Upper lobe of left lung (tissue), 6 donors: ENCODE measurements around the gene P2RX7. TPM values are rescaled to one million over a fixed set of nuclear protein-coding genes. Genes with fewer than 3 reads are reported as not detected.

Source experiments
- ATAC-seq, 2 donors: fragments of 200-7000 bp; cut with Tn5 transposase; one replicate each; pipeline ENCODE4 v1.9.1; 2022; ENCODE audit warnings: mild to moderate bottlenecking in 2 of 2, moderate library complexity in 2 of 2; ENCODE audit not compliant: low FRiP score in 2 of 2
- DNase-seq, 2 donors: peaks; one replicate each; pipeline ENCODE4 v3.0.0-alpha.2; 2019 to 2020
- H3K27ac ChIP-seq, 4 donors: fragments of 200-600 bp; sonication (generic); one replicate each; pipeline ENCODE4 v1.5.1; 2016 to 2019
- H3K27me3 ChIP-seq, 4 donors: fragments of 200-600 bp; sonication (generic); one replicate each; pipeline ENCODE4 v1.5.1; 2017 to 2019
- H3K36me3 ChIP-seq, 4 donors: fragments of 200-600 bp; sonication (generic); one replicate each; pipeline ENCODE4 v1.5.1; 2016 to 2019
- H3K4me1 ChIP-seq, 4 donors: fragments of 200-600 bp; sonication (generic); one replicate each; pipeline ENCODE4 v1.5.1; 2018 to 2019
- H3K4me3 ChIP-seq, 4 donors: fragments of 200-600 bp; sonication (generic); one replicate each; pipeline ENCODE4 v1.5.1; 2017 to 2019; ENCODE audit warnings: mild to moderate bottlenecking in 2 of 4, moderate library complexity in 1 of 4
- H3K9me3 ChIP-seq, 4 donors: fragments of 200-600 bp; sonication (generic); one replicate each; pipeline ENCODE4 v1.5.1; 2018 to 2019
- EP300 ChIP-seq, 4 donors: sonication (generic); formaldehyde crosslinking; IDR thresholded peaks; one replicate each; pipeline ENCODE4 v1.5.1; 2017; ENCODE audit warnings: antibody characterized with exemption in 4 of 4, control low read depth in 2 of 4
- POLR2A ChIP-seq, 4 donors: fragments of 450-650 bp; IDR thresholded peaks; one replicate each; pipeline ENCODE4 v1.5.1; 2016 to 2017; ENCODE audit warnings: antibody characterized with exemption in 4 of 4, mild to moderate bottlenecking in 2 of 4
- POLR2AphosphoS5 ChIP-seq, 2 donors: sonication (generic); formaldehyde crosslinking; IDR thresholded peaks; one replicate each; pipeline ENCODE4 v1.5.1; 2017; ENCODE audit warnings: antibody characterized with exemption in 2 of 2
- WGBS, 2 donors: methylation state at CpG; one replicate each; pipeline ENCODE4 v1.1.5; 2017 to 2018; 5-methylcytosine and 5-hydroxymethylcytosine counted together
- total RNA-seq, 6 donors: library from RNA; depleted of rRNA in 4 of 6; stranded (reverse); fragments of >200 nt in 4 of 6; gene quantifications; one replicate each; pipeline versions ENCODE4 v1.1.0 to v1.2.1, GENCODE V29; 2016 to 2021
- TF ChIP-seq, protein P1 (sequence below), 6 experiments: fragments of 450-650 bp in 4 of 6; fragments of 200-600 bp in 2 of 6; sonication (generic) in 2 of 6; IDR thresholded peaks; one replicate each; pipeline ENCODE4 v1.5.1; 2016 to 2019; ENCODE audit warnings: antibody characterized with exemption in 6 of 6
- donor health status: DM: no; HTN: no; CAD: no; lungs with moderate emphysema.
- donor health status: DM: no; HTN: yes; CAD: no; lungs with severe emphysema.

The P2RX7 gene
- total RNA-seq, 6 donors from 2014 or later = 8.2 to 37.1 (median 15.4) TPM

DNA sequence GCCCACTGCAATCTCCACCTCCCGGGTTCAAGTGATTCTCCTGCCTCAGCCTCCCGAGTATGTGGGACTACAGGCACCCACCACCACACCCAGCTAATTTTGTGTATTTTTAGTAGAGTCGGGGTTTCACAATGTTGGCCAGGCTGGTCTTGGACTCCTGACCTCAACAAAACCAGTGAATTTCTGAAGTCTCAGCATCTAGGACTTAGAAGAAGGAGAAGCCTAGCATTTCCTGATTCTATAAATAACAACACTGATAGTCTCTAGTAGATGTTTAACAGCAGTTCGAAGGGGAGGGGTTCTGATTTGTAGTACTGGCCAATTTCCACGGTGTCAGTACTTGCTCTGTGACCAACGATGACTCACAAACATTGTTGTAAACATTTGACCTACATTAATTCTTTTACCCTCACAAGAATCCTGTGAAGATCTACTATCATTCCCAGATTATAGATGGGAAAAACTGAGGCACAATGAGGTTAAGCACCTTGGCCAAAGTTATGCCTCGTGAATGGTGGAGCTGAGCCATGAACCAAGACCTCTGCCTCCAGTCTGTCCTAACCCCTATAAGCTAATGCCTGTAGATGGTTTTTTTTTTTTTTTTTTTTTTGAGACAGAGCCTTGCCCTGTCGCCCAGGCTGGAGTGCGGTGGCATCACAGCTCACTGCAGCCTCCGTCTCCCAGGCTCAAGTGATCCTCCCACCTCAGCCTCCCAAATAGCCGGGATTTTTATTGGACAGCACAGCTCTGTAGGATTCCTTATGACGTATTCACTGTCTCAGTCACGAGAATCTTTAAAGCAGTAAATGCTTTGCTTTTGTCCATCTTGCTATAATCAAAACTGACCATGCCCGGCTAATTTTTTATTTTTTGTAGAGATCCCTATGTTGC, 82.4 kb downstream of the P2RX7 start:
- 60 to 67% methylated on average over 11 to 14 of the region's 14 CpGs for WGBS, 2 donors
- H3K27ac ChIP-seq = peak overlapping the region; percentile 50 to 81 (median 70)
- H3K4me3 ChIP-seq = no peak overlapping the region

DNA sequence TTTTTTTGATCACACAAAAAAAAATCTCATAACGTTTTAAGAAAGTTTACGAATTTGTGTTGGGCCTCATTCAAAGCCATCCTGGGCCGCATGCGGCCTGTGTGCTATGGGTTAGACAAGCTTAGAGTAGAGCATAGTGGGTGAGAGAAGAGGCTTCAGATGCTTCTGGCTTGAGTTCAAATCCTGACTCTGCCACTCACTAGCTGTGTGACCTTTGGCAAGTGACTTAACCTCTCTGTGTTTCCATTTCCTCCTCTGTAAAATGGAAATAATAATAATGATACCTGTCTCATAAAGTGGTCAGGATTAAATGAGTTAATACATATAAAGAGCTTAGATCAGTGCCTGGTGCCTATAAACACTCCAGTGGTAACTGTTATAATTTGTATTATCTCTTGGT, 83.4 kb downstream of the P2RX7 start:
- DNase-seq (no peak), ATAC-seq (no peak)
- Histone ChIP-seq H3K4me1 (peaks cover 15 to 25% (median 21%) of the 10 kb centered on the region in 4 donors), H3K27me3 (no peaks in the 10 kb centered on the region), H3K9me3 (no peaks in the 10 kb centered on the region), H3K36me3 (peaks cover 0 to 32% (median 5%) of the 10 kb centered on the region in 4 donors), H3K27ac (no peak overlapping the region), H3K4me3 (no peak overlapping the region)
- TF ChIP-seq POLR2A (IDR thresholded peaks at IDR 0.05) (no peak), POLR2AphosphoS5 (IDR thresholded peaks at IDR 0.05) (no peak), EP300 (IDR thresholded peaks at IDR 0.05) (no peak)
- TF ChIP-seq, protein P1, sequence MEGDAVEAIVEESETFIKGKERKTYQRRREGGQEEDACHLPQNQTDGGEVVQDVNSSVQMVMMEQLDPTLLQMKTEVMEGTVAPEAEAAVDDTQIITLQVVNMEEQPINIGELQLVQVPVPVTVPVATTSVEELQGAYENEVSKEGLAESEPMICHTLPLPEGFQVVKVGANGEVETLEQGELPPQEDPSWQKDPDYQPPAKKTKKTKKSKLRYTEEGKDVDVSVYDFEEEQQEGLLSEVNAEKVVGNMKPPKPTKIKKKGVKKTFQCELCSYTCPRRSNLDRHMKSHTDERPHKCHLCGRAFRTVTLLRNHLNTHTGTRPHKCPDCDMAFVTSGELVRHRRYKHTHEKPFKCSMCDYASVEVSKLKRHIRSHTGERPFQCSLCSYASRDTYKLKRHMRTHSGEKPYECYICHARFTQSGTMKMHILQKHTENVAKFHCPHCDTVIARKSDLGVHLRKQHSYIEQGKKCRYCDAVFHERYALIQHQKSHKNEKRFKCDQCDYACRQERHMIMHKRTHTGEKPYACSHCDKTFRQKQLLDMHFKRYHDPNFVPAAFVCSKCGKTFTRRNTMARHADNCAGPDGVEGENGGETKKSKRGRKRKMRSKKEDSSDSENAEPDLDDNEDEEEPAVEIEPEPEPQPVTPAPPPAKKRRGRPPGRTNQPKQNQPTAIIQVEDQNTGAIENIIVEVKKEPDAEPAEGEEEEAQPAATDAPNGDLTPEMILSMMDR (IDR thresholded peaks at IDR 0.05) = no peak
- 95 to 96% methylated on average over 4 of the region's 4 CpGs for WGBS, 2 donors

More for the DNA sequence above, 82.4 kb downstream of the P2RX7 start:
- peak; percentile 76 to 80 for ATAC-seq
- Histone ChIP-seq H3K27me3 (no peaks in the 10 kb centered on the region), H3K9me3 (no peaks in the 10 kb centered on the region), H3K36me3 (peaks cover 0 to 26% (median 5%) of the 10 kb centered on the region in 4 donors), H3K4me1 (peaks cover 15 to 34% (median 26%) of the 10 kb centered on the region in 4 donors)
- no peak for DNase-seq
- TF ChIP-seq, protein P1 (IDR thresholded peaks at IDR 0.05) = no peak
- no peak for TF ChIP-seq EP300 (IDR thresholded peaks at IDR 0.05)
- TF ChIP-seq POLR2AphosphoS5 (IDR thresholded peaks at IDR 0.05) = peak in 1 of 2 donors; percentile 44

DNA sequence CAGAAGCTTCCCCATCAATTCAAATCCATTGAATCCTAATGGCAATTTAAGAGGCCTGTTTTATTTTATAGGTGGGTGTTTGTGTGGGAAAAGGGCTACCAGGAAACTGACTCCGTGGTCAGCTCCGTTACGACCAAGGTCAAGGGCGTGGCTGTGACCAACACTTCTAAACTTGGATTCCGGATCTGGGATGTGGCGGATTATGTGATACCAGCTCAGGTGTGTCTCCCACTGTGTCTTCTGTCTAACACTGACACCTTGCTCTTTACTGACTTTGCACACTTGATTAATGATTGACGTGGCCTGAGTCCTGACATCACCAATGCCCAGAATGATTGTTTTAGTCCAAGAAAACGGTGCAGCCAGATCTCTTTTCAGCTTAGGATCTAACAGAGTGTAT, 84.4 kb downstream of the P2RX7 start:
- 74 to 85% methylated on average over 8 of the region's 8 CpGs for WGBS, 2 donors
- no peak for TF ChIP-seq POLR2AphosphoS5 (IDR thresholded peaks at IDR 0.05)
- TF ChIP-seq POLR2A (IDR thresholded peaks at IDR 0.05) = no peak
- TF ChIP-seq EP300 (IDR thresholded peaks at IDR 0.05) = no peak
- TF ChIP-seq, protein P1 (IDR thresholded peaks at IDR 0.05) = no peak

DNA sequence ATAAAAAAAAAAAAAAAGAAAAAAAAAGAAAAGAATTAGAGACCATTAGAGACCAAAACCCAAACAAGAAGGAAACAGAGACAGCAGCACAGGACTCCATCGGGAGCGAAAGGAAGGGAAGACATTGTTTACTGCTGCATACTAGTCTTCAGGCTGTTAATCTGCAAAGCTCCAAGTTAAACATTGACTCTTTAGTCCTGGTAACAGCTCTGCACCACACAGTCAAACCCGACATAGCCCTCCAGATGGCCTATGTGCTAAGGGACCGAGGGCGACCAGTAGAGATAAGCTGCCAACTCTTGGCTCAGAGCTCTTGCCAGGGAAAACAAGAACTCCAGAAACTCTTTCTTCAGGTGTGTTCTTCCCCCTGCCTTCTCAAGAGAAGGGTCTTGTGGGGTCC, 85.1 kb downstream of the P2RX7 start:
- H3K36me3 ChIP-seq = peaks cover 0 to 49% (median 9%) of the 10 kb centered on the region in 4 donors
- H3K4me3 ChIP-seq = no peak overlapping the region

More for the DNA sequence above, 84.4 kb downstream of the P2RX7 start:
- Histone ChIP-seq H3K27me3 (no peaks in the 10 kb centered on the region), H3K9me3 (no peaks in the 10 kb centered on the region), H3K36me3 (peaks cover 0 to 42% (median 7%) of the 10 kb centered on the region in 4 donors), H3K4me3 (no peak overlapping the region), H3K27ac (no peak overlapping the region), H3K4me1 (peaks cover 11 to 20% (median 16%) of the 10 kb centered on the region in 4 donors)
- no peak for ATAC-seq
- no peak for DNase-seq

More for the DNA sequence above, 85.1 kb downstream of the P2RX7 start:
- WGBS, 2 donors = 81 to 89% methylated on average over 5 of the region's 5 CpGs
- H3K27ac ChIP-seq = no peak overlapping the region
- no peak for ATAC-seq
- H3K9me3 ChIP-seq = no peaks in the 10 kb centered on the region
- TF ChIP-seq POLR2A (IDR thresholded peaks at IDR 0.05) (no peak), EP300 (IDR thresholded peaks at IDR 0.05) (no peak), POLR2AphosphoS5 (IDR thresholded peaks at IDR 0.05) (no peak)
- TF ChIP-seq, protein P1 (IDR thresholded peaks at IDR 0.05) = no peak
- H3K27me3 ChIP-seq = no peaks in the 10 kb centered on the region
- peaks cover 11 to 20% (median 16%) of the 10 kb centered on the region in 4 donors for H3K4me1 ChIP-seq
- DNase-seq = no peak
